HG02852 (cell line): ENCODE results near the gene HSPB9.

Source experiments
- ATAC-seq: cut with Tn5 transposase; IDR thresholded peaks from one replicate; pipeline ENCODE4 v1.9.1; 2021; ENCODE audit warnings: mild to moderate bottlenecking, moderate library complexity; ENCODE audit not compliant: unreplicated experiment

Gene HSPB9

DNA sequence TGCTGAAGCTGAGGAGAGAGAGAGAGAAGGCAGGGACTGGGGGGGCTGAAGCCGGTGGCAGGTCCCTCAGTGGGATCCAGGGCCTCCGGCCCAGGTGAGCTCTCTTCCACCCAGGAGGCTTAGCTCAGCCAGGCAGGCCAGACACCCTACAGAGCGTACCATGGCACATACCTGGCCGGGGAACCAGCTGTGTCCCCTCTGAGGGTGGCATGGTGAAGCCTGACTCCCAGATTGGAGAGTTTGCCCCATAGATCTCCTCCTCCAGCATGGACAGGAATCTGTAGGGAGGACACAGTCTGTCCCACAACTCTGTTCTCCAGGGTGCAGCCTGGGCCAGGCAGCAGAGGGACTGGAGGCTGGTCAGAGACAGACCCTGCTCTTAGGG, 4.5 kb upstream of the HSPB9 start:
- ATAC-seq = no peak

DNA sequence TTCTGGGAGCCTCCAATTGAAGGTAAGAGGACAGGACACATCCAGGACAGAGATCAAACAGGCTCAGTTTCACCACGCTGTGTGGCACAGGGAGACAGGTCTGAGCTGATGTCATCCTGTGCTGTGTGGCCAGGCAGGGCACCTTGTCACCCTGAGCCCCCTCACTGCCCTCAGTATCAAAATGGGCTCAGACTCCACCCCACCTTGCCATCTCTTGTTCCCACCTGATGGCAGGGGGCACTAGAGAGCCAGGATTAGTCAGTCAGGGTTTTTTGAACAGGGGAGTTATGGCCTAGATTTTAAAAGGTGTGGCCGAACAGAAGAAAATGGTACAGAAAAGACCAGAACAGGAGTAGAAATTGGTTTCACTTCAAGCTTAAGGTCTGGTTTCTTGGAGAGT, 4.1 kb upstream of the HSPB9 start:
- ATAC-seq = no peak

DNA sequence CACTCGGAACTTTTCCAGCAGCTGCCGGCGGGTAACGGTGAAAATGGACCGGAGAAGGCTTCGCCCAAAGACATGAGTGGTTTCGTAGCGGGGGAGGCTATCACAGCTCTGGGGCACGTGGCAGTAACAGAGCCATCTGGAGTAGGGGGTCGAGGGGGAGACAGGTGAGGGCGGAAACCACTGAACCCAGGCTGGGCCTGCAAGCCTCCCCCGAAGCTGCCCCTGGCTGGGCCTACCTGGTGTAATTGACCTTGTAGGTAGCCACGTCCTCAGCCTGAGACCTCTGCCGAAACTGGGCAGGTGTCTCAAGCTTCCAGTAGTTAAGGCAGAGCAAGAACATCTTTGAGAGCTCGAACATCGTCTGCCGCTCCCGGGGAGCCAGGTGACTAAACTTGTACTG, 3.3 kb upstream of the HSPB9 start:
- ATAC-seq = no peak

DNA sequence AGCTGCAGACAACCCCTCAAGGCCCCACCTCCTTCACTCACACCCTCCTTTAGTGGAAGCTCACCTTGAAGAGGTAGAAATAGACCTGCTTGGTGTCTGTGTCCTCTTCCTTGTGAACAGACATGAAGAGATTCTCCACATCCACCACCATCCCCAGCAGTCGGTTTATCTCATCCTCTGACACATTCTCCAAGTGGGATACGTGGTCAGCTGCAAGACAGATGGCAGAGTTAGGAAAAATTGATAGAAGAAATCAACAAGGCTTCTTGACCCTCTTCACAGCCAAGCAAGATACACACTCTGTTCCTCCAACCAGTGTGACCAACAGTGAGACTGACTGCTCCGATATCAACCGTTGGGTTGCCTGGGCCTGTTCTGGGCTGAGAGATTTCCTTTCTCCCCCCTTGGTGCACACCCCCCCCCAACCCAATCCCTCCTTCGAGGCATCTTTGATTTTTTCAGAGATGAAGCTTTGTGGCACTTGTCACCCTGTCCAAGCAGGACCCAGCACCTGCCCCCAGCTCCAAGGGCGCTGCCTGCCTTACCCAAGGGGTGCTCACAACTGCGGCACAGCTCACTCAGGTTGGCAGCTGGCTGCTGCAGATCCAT, 2.3 kb upstream of the HSPB9 start:
- ATAC-seq = no peak

DNA sequence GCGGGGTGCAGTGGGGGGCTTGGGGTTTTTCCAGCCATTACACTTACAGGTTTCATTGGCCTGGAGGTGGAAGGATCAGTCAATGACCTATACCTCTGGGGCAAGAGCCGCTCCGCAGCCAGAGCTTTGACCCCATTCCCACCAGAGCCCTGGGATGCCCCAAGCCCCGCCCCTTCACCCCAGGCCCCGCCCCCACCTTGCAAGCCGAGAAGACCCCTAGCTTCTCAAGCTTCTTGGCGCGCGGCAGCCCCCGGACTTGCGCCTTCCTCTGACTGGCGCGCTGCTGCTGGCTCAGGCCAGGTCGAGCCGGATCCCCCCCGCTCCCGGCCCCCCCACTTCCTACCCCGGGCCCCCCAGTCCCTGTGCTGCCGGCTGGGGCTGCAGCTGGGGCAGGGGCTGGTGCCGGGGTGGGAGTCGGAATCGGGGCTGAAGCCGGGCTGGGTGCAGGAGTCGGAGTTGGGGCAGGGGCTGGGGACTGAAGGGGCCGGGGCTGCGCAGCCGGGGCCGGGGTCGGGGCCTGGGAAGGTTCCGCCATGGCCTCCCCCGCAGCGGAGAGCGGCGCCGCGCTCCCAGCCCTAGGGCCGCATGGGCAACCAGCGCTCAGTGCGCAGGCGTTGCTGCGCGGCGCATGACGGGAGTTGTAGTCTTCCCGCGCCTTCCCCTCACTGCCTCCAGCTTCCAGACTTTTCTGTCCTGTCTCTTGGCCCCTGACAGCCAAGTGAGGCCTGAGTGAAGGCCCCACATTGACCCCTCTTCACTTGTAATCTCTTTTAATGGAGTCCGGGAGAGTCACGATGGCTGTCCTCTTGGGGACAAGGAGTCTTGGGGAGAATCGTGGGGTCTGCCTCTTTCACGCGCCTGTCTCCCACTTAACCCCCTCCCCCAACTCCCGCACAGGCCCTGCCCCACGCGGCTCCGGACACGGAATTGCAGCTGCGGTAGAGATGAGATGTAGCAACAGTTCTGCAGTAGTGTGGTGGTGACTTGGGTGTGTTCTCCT, 1.5 kb upstream of the HSPB9 start, which contains the start of gene KAT2A:
Gene KAT2A, minus strand, starts transcription at position 598 of the 1,000 bp plus-strand sequence. Its CDS starts 63 bp downstream, at position 535.
- peak; percentile 62 for ATAC-seq

DNA sequence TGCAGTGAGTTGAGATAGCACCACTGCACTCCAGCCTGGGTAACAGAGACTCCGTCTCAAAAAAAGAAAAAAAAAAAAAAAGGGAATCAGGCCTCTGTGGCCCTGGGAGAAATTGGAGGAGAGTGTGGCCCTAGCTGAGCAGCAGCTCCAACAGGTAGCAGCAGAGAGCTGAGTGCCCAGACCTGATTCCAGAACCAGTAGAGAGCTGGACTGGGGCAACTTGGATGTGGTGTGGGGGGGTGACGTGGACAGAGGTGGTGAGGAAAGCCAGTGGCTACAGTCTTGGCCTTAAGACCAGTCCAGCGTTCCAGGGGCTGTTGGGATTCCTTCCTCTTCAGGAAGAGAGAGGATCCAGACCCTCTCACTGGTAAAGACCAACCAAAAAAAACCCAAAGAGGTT, 1.7 kb downstream of the HSPB9 start:
- no peak for ATAC-seq

DNA sequence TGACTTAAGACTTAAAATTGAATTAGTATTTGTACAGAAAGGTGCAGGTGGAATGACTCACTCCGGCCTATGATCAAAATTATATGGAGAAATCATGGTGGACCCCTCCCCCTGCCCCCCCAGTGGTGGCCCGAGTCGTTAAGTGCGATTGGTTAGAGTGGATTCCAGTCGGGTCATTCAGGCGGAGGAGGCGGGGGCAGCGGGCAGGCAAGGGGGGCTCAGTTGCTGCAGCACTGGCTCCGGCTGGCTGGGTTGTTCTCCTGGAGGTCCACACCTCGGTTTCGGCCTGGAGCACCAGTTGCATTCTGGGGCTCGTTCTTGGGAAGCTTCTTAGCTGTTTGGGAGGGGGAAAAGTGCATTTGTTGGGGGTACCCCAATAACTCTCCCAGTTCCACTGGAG, 3.0 kb downstream of the HSPB9 start:
- ATAC-seq = no peak

DNA sequence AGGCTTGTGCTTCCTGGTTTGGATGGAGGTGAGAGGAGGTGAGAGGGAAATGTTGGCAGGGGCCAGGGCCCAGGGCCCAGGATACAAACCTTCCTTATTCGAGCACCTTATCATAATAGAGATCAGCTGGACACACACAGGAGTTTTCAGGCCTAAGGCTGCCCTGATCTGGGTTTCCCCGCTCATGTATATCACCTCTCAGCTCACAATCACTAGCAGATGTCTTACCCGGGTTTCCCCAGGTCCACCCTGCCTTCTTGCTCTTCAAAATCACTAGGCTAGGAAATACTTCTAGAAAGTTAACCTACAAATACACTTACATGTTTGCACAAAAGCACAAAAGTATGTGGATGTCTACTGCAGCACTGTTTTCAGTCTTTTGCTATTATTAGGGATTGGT, 4.2 kb downstream of the HSPB9 start:
- no peak for ATAC-seq

DNA sequence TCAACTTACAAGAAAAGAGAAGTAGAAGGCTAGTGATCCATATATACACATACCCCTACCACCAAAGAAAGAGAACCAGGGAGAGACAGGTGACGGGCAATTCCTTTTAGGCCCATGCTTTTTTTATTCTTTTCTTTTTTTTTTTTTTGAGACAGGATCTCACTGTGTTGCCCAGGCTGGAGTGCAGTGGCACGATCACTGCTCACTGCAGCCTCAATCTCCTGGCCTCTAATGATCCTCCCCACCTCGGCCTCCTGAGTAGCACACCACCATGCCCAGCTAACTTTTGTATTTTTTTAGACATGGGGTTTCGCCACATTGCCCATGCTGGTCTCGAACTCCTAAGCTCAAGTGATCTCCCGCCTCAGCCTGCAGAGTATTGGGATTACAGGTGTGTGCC, 4.8 kb downstream of the HSPB9 start:
- no peak for ATAC-seq

DNA sequence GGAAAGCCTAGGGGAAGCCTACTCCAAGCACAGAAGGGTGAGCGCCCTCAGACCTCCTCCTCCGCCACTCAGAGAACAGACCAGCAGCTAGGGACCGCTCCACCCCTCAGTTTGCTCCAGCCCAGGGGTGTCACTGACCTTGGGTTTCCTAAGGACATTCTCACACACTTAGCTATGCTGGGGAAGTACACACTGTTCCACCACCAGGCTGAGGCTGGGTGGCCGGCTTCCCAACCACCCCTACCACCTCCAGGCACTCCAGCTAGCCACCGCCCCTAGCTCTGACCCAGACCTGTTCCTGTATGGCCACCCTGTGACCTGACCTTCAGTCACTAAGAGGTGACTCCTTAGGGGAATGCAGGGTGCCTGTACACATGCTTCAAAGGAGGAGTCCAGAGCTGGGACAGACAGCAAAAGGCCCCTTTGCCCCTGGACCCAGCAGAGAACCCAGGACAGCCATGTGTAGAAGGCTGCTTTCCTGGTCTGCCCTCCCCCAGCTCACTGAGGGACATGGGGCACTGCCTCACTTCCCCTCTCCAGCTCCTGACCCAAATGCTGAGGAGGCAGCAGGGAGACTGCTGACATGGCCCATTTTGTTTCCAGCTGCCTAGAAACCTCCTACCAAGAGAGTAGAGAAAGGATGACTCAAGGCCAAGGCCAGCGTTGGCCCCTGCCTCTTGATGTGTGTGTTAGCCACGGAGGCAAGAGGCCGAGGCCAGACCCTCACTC, 6.7 kb downstream of the HSPB9 start:
- no peak for ATAC-seq

DNA sequence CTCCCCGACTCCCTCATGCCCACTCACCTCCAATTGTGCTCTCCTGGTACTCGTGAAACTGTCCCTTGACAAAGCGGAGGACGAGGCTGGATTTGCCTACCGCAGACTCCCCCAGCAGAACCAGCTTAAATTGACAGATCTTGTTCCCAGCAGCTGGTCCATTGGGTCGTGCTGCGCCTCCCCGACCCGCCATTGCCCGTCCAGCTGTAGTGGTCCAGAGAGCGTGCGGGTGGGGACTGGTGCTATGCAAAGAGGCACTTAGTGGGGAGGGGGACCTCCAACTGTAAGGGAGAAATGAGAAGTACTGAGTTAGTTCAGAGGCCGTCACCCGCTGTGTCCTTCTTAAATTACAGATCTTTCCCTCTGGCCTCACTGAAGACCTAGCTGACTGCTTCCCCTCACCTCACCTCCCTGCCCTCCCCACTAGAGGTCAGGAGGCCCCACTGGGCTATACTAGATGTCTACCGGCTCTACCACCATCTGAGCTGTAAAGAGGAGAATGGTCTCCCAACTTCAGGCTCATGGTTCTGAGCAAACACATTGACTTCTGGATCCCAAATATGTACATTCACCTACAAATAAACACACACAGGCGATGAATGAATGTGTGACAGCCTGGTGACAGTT, 7.8 kb downstream of the HSPB9 start:
- ATAC-seq = no peak

DNA sequence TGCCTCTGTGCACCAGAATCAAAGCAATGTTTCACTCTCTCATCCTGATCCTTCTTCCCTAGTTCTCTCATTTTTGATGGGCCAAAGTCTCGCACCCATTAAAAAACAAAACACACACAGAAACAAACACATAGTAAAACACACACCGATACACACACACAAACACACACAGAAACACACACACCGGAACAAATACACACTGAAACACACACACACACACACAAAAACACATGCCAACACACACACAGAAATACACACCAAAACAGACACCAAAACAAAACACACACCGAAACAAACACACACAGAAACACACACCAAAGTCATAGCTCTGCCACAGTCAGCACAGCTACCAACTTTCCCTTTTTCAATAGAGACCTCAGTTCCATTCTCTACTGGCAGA, 8.6 kb downstream of the HSPB9 start:
- no peak for ATAC-seq

DNA sequence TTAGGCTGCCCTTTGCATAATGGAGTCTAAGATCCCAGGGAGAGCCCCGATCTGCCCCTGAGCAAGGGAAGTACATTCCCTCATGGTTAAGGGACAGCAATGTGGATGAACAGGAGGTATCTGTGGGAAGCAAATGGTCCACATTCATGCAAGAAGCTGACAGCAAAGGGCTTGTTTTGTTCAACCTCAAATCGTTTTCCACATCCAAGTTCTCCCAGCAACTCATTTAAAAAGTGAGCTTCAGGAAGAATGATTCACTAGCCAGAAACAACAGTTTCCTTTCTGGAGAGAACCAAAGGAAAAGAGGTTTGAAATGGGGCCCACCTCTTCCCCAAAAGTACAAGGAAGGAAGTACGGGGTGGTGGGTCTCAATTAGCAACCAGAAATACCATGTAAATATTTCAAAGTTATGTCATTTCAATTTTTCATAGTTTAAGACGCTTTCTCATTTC, 9.4 kb downstream of the HSPB9 start:
- ATAC-seq = no peak

DNA sequence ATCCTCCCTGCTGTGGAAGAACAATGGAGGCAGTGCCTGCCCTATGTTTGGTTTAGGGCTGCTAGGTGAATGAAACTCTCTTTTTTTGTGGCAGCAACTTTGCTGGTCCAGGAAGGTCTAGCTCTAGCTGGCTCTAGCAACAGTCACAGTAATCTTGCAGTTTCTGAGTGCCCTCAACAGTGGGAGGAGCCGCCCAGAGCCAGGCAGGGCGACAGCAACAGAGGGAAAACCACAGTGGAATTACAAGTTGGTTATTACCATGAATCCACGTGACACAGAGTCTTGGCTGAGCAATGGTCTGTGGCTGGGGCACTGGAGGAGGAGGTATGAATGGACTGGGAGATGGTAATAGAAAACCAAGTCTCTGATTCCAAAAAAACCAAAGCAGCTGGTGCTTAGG, 10.3 kb downstream of the HSPB9 start:
- no peak for ATAC-seq

DNA sequence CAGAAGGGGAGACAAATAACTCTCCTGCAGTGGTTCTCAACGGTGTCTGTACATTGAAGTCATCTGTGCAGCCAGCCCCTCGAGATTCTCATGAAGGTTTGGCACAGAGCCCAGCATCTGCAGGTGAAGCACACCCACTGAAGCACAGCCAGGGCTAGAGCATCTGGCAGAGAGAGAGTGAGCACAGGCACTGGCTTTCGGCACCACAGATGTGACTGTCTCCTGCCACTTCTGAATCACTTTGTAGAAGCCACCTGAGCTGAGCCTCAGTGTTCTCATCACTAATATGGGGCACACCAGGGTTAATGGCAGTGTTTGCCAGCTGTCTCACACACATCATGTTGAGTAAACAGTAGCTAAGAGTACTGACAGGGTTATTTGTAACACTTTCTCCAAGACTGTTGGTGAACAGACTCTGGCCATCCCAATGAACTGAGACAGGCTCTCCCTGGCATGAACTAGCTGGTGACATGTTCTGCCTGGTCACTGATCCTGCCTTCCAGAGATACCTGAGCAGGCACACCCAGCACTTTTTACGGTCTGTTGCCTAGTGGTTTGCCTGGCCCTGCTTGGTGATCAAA, 10.9 kb downstream of the HSPB9 start:
- ATAC-seq = peak; percentile 54

DNA sequence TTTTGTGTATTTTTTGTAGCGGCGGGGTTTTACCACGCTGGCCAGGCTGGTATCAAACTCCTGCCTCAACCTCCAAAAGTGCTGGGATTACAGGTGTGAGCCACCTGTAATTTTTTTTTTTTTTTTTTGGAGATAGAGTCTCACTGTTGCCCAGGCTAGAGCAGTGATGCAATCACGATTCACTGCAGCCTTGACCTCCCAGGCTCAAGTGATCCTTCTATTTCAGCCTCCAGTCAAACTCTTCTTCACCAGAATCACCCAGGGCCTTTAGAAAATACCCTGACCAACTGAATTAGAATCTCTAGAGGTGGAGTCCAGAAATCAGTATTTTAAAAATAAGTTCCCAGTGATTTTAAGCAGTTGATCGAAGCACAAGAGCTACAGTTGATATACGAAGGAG, 12.5 kb downstream of the HSPB9 start:
- ATAC-seq = no peak

DNA sequence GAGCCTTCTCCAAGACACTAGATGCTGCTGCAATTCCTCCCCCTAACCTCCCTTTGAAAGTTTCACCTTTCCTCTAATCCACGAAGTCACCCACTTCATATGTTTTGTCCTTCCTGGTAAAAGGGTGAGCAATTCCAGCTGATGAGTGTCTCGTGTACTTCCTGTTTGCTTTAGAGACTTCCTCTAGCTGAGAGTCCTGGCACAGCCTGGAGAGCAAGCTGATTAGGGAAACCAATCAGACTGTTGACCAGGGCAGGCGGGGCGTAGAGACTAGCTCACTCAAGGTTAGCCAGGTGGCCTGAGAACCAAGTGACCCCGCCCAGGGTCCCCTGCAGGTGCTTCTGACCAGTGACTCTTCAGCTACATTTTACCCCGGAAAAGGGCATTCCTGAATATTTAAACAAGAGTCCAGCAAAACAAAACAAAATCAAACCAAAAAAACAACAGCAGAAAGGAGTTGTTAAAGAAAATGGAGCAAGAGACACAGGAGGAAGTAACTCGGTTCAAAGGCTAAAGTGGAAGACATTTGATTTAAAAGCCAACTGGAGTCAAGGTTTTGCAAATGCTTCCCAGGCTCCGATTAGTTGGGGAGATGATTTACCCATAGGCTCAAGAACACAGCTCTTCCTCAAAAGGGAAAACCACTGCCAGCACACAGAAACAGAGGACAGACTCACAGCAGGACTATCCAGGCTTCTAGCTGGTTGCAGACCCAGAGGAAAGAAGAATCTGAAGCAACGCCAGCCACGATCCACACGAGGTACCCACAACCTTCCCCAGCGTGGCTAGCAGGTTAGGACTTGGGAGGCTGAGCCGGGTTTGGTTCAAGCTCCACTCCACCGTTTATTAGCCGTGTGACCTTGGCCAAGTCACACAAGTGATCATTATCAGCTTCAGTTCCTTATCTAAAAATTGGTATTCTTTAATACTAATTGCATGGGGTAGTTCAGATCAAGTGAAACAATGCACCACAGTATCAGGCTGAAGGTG, 13.4 kb downstream of the HSPB9 start:
- no peak for ATAC-seq

DNA sequence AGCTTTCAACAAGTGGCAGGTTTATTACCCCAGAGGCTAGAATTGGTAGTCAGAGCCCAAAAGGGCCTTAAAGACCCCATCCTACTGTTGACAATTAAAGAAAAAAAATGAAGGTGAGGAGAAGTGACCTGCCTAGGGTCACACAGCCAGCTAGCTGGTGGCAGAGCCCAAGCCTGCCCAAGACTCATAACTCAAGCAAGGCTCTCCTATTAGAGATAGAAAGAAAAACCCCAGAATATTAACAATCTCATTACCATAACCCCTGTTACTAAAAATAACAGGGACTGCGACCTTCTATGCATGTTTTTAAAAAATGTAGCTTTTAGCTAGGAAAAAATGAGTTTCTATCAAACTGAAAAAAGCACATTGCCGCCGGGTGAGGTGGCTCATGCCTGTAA, 14.0 kb downstream of the HSPB9 start:
- ATAC-seq = no peak

DNA sequence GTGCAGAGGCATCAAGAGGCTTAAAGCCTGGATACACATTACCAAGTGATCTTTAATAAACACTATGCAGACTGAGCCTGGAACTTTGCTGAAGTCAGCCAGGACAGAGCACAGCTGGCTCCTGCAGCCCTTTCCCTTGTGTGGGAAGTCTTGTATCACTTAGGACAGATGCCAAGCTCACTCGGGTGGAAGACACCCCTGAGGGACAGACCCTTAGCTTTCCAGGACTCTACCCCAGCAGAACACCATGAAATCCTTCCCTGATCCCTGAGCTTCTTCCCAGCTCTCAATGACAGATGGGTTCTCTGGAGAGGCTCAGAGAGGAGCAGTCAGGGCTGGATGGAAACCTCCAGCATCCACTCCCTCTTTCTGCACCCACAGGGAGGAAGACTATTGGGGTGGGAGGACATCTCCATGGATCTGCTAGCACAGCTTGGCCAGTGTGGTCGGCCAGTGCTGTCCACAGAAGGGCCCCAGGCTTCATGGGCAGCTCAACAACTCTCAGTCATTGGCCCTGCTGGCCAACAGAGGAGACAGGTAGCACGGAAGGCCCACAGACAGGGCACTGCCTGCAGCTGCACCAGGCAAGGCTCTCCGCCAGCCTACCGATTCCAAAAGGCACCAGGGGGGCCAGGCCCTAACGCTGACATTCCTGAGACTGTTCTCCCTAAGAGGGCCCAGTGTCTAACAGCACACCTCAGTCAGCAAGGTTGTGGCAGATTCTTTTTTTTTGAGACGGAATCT, 16.3 kb downstream of the HSPB9 start:
- ATAC-seq = no peak
